Cardiac fibroblast (primary cell): Measurements from ENCODE around the gene ELL.

Source experiments
- DNase-seq, 2 donors: peaks; one replicate each; pipeline versions ENCODE4 v3.0.0 to v3.0.0-alpha.2; 2010; ENCODE audit warnings: low read depth in 2 of 2
- H3K4me3 ChIP-seq, 2 donors: replicated peaks in 1 of 2; 1 replicate in 1 of 2; 2 replicates in 1 of 2; pipeline ENCODE4 v1.5.1; 2011; ENCODE audit warnings: low read depth in 2 of 2, low read length in 2 of 2, mild to moderate bottlenecking in 2 of 2, moderate library complexity in 1 of 2
- TF ChIP-seq, protein P1 (sequence below): IDR thresholded peaks from one replicate; pipeline ENCODE4 v1.5.1; 2011; ENCODE audit warnings: low read depth, mild to moderate bottlenecking, low read length, inconsistent platforms

The ELL gene

GRCh38 chr19:18475762-18476331 lies 46.0 kb downstream of the ELL start:
- DNase-seq: no peak
- H3K4me3 ChIP-seq: no peak overlapping the region
- TF ChIP-seq, protein P1, sequence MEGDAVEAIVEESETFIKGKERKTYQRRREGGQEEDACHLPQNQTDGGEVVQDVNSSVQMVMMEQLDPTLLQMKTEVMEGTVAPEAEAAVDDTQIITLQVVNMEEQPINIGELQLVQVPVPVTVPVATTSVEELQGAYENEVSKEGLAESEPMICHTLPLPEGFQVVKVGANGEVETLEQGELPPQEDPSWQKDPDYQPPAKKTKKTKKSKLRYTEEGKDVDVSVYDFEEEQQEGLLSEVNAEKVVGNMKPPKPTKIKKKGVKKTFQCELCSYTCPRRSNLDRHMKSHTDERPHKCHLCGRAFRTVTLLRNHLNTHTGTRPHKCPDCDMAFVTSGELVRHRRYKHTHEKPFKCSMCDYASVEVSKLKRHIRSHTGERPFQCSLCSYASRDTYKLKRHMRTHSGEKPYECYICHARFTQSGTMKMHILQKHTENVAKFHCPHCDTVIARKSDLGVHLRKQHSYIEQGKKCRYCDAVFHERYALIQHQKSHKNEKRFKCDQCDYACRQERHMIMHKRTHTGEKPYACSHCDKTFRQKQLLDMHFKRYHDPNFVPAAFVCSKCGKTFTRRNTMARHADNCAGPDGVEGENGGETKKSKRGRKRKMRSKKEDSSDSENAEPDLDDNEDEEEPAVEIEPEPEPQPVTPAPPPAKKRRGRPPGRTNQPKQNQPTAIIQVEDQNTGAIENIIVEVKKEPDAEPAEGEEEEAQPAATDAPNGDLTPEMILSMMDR: no peak

DNA sequence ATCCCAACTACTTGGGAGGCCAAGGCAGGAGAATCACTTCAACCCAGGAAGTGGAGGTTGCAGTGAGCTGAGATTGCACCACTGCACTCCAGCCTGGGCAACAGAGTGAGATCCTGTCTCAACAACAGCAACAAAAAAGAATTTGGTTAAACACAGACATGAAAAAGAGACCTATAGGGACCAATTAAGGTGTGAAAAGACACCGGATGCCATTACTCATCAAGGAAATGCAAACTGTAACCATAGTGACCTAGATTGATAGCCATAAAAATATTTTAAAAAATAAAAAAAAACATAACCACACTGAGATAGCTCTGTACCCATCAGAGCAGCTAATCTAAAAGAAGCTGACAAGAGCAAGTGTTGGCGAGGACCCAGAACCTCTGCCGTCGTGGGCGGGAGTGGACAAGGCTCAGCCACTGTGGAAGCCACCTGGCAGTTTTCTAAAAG lies 46.8 kb downstream of the ELL start:
- no peak overlapping the region for H3K4me3 ChIP-seq
- TF ChIP-seq, protein P1: no peak
- DNase-seq: no peak

GRCh38 chr19:18474366-18474887 lies 47.4 kb downstream of the ELL start:
- no peak for DNase-seq
- TF ChIP-seq, protein P1: no peak

DNA sequence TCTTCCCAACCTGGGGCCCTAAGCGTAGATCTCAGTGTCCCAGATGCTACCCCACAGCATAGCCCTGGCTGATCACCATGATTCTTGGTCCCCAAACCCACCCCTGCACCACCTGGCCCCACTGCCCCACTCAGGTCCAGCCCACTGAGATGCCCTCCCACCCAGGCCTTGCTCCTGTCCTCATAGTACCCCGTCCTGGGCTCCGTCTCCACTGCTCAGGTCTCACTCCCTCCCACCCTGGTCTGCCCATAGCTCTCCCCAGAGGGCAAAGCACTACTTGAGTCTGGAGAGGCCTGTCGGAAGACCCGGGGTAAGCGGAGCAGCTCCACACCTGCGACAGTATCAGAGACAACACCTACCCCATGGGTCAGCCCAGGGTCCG lies 48.2 kb downstream of the ELL start:
- TF ChIP-seq, protein P1: no peak
- H3K4me3 ChIP-seq: no peak overlapping the region
- DNase-seq: no peak

More at GRCh38 chr19:18474366-18474887, 47.4 kb downstream of the ELL start:
- H3K4me3 ChIP-seq: no peak overlapping the region

DNA sequence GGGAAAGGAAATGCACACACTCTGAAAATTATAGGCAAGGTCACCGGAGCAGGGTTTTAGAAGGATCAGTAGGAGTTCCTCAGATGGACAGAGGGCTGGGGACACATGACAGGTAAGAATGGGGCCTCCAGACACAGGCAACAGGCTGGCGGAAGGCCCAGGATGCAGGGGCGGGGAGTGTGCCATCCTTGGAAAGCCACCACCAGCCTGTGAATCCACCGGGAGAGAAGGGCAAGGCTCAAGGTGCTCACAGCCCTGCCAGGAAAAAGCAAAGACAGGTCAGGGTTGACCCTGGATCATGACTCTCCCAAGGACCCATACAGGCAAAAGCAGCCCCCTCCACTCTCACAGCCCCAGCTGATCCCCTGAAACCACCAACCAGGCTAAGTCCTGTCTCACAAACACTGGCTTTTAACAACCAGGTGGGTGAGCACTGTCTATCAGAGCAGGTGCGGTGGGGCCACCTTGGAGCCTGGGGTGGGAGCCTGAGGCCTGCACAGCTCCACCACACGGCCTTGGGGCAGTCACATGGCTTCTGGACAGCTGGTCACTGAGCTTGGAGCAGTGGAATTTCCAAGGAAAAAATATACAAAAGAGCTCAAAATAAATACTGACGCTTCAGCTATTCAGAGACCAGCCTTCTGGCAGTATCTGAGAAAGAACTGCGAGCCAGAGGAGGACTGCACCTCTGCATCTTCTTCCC lies 48.7 kb downstream of the ELL start:
- no peak overlapping the region for H3K4me3 ChIP-seq
- no peak for DNase-seq
- TF ChIP-seq, protein P1: no peak

DNA sequence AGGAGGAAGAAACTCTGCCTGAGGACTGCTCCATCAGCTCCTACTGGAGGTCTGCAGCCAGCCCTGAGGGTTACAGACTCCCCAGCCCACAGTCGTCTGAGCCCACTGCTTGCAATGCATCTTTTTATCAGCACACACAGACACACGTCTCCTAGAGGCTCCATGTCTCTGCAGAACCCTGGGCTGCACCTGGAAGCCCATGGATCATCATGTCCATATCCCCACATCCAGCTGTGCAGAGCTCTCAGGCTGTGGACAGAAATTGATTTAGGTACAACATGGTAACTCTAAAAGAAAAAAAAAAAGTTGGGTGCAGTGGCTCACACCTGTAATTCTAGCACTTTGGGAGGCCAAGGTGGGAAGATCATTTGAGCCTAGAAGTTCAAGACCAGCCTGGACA lies 51.1 kb downstream of the ELL start:
- no peak overlapping the region for H3K4me3 ChIP-seq
- DNase-seq: no peak
- TF ChIP-seq, protein P1: no peak
